HG02884 (cell line): Measurements from ENCODE around the gene RHBDL1.
A peak's percentile ranks its signal among the peaks of the same experiment; 100 is the strongest.
"Not testable (repeated sequence)": the region's sequence is repeated elsewhere in the genome, so short reads cannot be mapped to it uniquely, and the experiment has no call there.

ENCODE experiments used
- ATAC-seq: cut with Tn5 transposase; IDR thresholded peaks from one replicate; pipeline ENCODE4 v1.9.1; 2021; ENCODE audit warnings: mild to moderate bottlenecking, moderate library complexity; ENCODE audit not compliant: unreplicated experiment

RHBDL1 gene

GRCh38 chr16:704047-704446, 28.6 kb downstream of the RHBDL1 start:
- no peak for ATAC-seq

- no peak for ATAC-seq
Measured at GRCh38 chr16:704552-705380, 29.3 kb downstream of the RHBDL1 start.

GRCh38 chr16:705431-706188, 30.1 kb downstream of the RHBDL1 start, which contains the start of gene FBXL16:
TSS of gene FBXL16 (minus strand) at chr16:705801. CDS start at chr16:697405, 8,396 bp downstream.
- no peak for ATAC-seq

- ATAC-seq, result no peak
Measured at GRCh38 chr16:706189-707061, 31.0 kb downstream of the RHBDL1 start.

GRCh38 chr16:707062-707538, 31.6 kb downstream of the RHBDL1 start:
- ATAC-seq, result no peak

GRCh38 chr16:708019-708418, 32.5 kb downstream of the RHBDL1 start:
- no peak for ATAC-seq

- no peak for ATAC-seq
Measured at GRCh38 chr16:708959-709358, 33.5 kb downstream of the RHBDL1 start.

- no peak for ATAC-seq
Measured at GRCh38 chr16:709566-710499, 34.4 kb downstream of the RHBDL1 start.

GRCh38 chr16:710500-711075, 35.1 kb downstream of the RHBDL1 start:
- ATAC-seq, result no peak

- no peak for ATAC-seq
Measured at GRCh38 chr16:711084-711483, 35.6 kb downstream of the RHBDL1 start.

- no peak for ATAC-seq
Measured at GRCh38 chr16:711548-712320, 36.3 kb downstream of the RHBDL1 start.

GRCh38 chr16:712740-713250, 37.3 kb downstream of the RHBDL1 start:
- ATAC-seq, result not testable (repeated sequence)

GRCh38 chr16:714079-714478, 38.6 kb downstream of the RHBDL1 start:
- no peak for ATAC-seq

GRCh38 chr16:714558-715476, 39.3 kb downstream of the RHBDL1 start, which contains the start of gene METRN:
TSS of gene METRN (plus strand) at chr16:715118. CDS start at chr16:715290, 172 bp downstream.
- ATAC-seq, result peak; percentile 63

GRCh38 chr16:715477-716199, 40.2 kb downstream of the RHBDL1 start:
- no peak for ATAC-seq

GRCh38 chr16:716200-716568, 40.7 kb downstream of the RHBDL1 start:
- no peak for ATAC-seq
